PFSK-1 (cell line): ENCODE data around the gene IL21.

Experiments used
- POLR2AphosphoS5 ChIP-seq: IDR thresholded peaks from 2 replicates; pipeline ENCODE4 v1.6.1; 2012; ENCODE audit warnings: low read depth, mild to moderate bottlenecking, control low read depth, low read length, moderate library complexity
- REST ChIP-seq, 2 experiments: IDR thresholded peaks; 2 replicates each; pipeline versions ENCODE4 v1.6.1 to v1.8.0; 2011 to 2012; ENCODE audit warnings: low read depth in 2 of 2, low read length in 2 of 2, control low read depth in 1 of 2, inconsistent platforms in 1 of 2, mild to moderate bottlenecking in 1 of 2, moderate library complexity in 1 of 2; ENCODE audit not compliant: insufficient read depth in 1 of 2
- SIN3A ChIP-seq: IDR thresholded peaks from 2 replicates; pipeline ENCODE4 v1.6.1; 2012; ENCODE audit warnings: mild to moderate bottlenecking, low read length, moderate library complexity, borderline replicate concordance; ENCODE audit not compliant: insufficient read depth
- TAF1 ChIP-seq: IDR thresholded peaks from 2 replicates; pipeline ENCODE4 v1.6.1; 2012; ENCODE audit warnings: low read length, control low read depth, borderline replicate concordance; ENCODE audit not compliant: insufficient read depth

- TF ChIP-seq SIN3A (no peak), REST (IDR thresholded peaks at IDR 0.05; ENCODE audit: insufficient read depth in 1 of 2, low read depth in 2 of 2, low read length in 2 of 2) (no peak), TAF1 (no peak), POLR2AphosphoS5 (no peak)
Observed at GRCh38 chr4:122643257-122643656, 22.4 kb upstream of the IL21 start.
